ENCODE data around the gene NTM.

The NTM gene

DNA sequence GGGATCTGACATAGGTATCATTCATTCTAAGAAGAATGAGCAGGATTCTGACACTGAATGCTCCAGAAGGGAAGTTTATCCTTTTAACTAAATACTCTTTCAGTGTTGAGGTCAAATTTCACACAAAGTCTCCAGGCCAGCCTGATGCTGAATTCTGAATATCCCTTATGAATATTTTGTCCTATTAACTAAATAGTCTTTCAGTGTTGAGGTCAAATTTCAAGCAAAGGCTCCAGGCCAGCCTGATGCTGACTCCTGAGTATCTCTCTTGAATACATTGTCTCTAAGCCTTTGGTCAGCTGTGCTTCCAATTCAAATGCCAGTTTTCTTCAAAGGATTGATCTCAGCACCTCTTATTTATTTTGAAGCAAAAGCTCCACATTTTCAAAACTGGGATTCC, 676.8 kb downstream of the NTM start:
- ATAC-seq (replicated peaks; ENCODE audit: extremely low read depth, poor library complexity, severe bottlenecking) (no peak), DNase-seq (ENCODE audit: low spot score in 2 of 2) (no peak)
- no peak overlapping the region for H3K4me3 Mint-ChIP-seq
- H3K36me3 Mint-ChIP-seq (ENCODE audit: insufficient read depth), result no peaks in the 10 kb centered on the region
- peaks cover 9% of the 10 kb centered on the region for H3K9me3 Mint-ChIP-seq
- H3K27ac Mint-ChIP-seq (ENCODE audit: low read depth), result no peak overlapping the region
- no peaks in the 10 kb centered on the region for H3K27me3 Mint-ChIP-seq
- no peaks in the 10 kb centered on the region for H3K4me1 Mint-ChIP-seq

DNA sequence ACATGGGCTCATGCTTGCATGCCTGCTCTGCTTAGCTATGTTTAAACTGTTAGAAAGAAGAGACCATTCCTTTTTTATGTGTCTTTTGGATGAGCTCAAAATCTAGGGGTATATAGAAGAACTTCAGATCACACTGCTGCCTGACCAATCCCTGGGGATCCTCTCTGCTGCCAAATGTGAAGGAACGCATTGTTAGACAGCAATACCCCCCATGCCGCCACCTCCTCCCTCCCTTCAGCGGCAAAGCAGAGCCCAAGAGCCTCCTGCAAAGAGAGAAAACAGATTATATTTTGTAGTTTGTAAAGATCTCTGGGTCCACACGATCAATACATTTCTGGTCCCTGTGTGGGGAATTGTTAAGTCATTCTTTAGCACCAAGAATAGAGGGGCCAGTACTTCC, 677.6 kb downstream of the NTM start:
- no peak for DNase-seq (ENCODE audit: low spot score in 2 of 2)
- no peaks in the 10 kb centered on the region for H3K36me3 Mint-ChIP-seq (ENCODE audit: insufficient read depth)
- ATAC-seq (replicated peaks; ENCODE audit: extremely low read depth, poor library complexity, severe bottlenecking), result no peak
- no peaks in the 10 kb centered on the region for H3K27me3 Mint-ChIP-seq
- H3K9me3 Mint-ChIP-seq, result peaks cover 9% of the 10 kb centered on the region
- no peak overlapping the region for H3K4me3 Mint-ChIP-seq
- no peak overlapping the region for H3K27ac Mint-ChIP-seq (ENCODE audit: low read depth)
- H3K4me1 Mint-ChIP-seq, result no peaks in the 10 kb centered on the region

- H3K27ac Mint-ChIP-seq (ENCODE audit: low read depth), result no peak overlapping the region
- no peak overlapping the region for H3K4me3 Mint-ChIP-seq
- H3K27me3 Mint-ChIP-seq, result no peaks in the 10 kb centered on the region
- no peaks in the 10 kb centered on the region for H3K36me3 Mint-ChIP-seq (ENCODE audit: insufficient read depth)
- H3K9me3 Mint-ChIP-seq, result peaks cover 9% of the 10 kb centered on the region
- H3K4me1 Mint-ChIP-seq, result no peaks in the 10 kb centered on the region
- DNase-seq (ENCODE audit: low spot score in 2 of 2) (no peak), ATAC-seq (replicated peaks; ENCODE audit: extremely low read depth, poor library complexity, severe bottlenecking) (no peak)
Observed at GRCh38 chr11:132049205-132049604, 678.8 kb downstream of the NTM start.

DNA sequence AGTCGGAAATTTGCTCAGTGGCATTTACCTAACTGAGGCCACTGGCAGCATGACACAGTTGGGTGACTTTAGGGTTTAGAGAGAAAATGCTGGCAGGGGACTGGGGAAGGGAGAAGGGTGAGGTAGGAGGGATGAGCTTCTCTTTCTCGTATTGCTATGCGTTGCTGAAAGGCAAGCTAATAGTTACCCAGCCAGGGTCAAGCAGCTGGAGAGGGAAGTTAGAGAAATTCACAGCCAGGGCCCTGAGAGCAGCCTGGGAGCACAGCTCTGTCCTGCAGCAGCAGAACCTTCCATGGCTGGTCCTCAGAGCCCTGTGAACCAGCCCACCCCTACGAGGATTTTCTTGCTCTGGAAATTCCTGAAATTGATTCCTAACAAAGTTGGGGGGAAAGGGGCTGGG, 679.6 kb downstream of the NTM start:
- peaks cover 9% of the 10 kb centered on the region for H3K9me3 Mint-ChIP-seq
- no peaks in the 10 kb centered on the region for H3K27me3 Mint-ChIP-seq
- no peaks in the 10 kb centered on the region for H3K4me1 Mint-ChIP-seq
- DNase-seq (ENCODE audit: low spot score in 2 of 2), result no peak
- ATAC-seq (replicated peaks; ENCODE audit: extremely low read depth, poor library complexity, severe bottlenecking), result no peak
- H3K36me3 Mint-ChIP-seq (ENCODE audit: insufficient read depth), result no peaks in the 10 kb centered on the region
- H3K27ac Mint-ChIP-seq (ENCODE audit: low read depth), result no peak overlapping the region
- no peak overlapping the region for H3K4me3 Mint-ChIP-seq

- H3K27me3 Mint-ChIP-seq, result no peaks in the 10 kb centered on the region
- ATAC-seq (replicated peaks; ENCODE audit: extremely low read depth, poor library complexity, severe bottlenecking), result no peak
- no peak overlapping the region for H3K27ac Mint-ChIP-seq (ENCODE audit: low read depth)
- no peak overlapping the region for H3K4me3 Mint-ChIP-seq
- peaks cover 9% of the 10 kb centered on the region for H3K9me3 Mint-ChIP-seq
- no peaks in the 10 kb centered on the region for H3K4me1 Mint-ChIP-seq
- no peaks in the 10 kb centered on the region for H3K36me3 Mint-ChIP-seq (ENCODE audit: insufficient read depth)
- DNase-seq (ENCODE audit: low spot score in 2 of 2), result no peak
Observed at GRCh38 chr11:132050577-132051165, 680.3 kb downstream of the NTM start.

DNA sequence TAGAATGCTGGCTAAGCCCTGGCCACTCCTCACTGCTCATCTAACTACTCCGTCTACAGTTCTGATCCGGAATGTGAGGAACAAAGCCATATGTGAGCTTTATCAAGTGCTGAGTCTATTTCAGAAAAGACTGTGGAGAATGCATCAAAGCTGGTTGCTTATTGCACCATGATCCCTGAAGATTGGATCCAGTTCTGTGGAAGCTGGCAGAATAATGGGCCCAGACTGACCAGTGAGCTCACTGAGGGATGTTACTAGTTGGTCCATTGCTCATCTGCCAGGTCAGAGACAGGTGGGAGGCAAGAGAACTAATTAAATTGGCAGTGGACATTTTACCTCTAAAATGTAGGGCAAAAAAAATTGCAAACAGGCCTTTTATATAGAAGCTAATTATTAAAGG, 681.3 kb downstream of the NTM start:
- H3K27me3 Mint-ChIP-seq, result no peaks in the 10 kb centered on the region
- H3K36me3 Mint-ChIP-seq (ENCODE audit: insufficient read depth), result no peaks in the 10 kb centered on the region
- H3K27ac Mint-ChIP-seq (ENCODE audit: low read depth), result no peak overlapping the region
- H3K9me3 Mint-ChIP-seq, result peaks cover 9% of the 10 kb centered on the region
- H3K4me3 Mint-ChIP-seq, result no peak overlapping the region
- DNase-seq (ENCODE audit: low spot score in 2 of 2), result no peak
- ATAC-seq (replicated peaks; ENCODE audit: extremely low read depth, poor library complexity, severe bottlenecking), result no peak
- H3K4me1 Mint-ChIP-seq, result no peaks in the 10 kb centered on the region

DNA sequence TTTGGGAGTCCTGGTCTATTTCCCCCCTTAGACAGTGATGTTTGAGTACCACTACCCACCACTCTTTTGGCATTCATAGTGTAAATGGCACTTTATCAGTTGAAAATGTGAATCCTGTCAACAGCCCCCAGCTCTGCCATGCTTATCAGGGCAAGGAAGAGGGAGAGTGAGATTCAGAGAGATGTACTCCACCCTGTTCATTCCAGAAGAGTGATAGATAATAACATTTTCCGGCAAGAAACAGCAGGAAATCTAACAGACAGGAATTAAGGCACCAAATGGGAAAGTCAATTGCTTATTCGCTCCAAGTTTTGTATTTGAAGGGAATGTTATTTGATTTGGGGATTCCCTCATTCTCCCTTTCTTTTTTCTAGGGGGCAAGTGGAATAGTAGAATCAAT, 681.9 kb downstream of the NTM start:
- Mint-ChIP-seq H3K27me3 (no peaks in the 10 kb centered on the region), H3K4me3 (no peak overlapping the region), H3K9me3 (peaks cover 9% of the 10 kb centered on the region), H3K4me1 (no peaks in the 10 kb centered on the region), H3K27ac (ENCODE audit: low read depth) (no peak overlapping the region), H3K36me3 (ENCODE audit: insufficient read depth) (no peaks in the 10 kb centered on the region)
- DNase-seq (ENCODE audit: low spot score in 2 of 2) (no peak), ATAC-seq (replicated peaks; ENCODE audit: extremely low read depth, poor library complexity, severe bottlenecking) (no peak)

- Mint-ChIP-seq H3K4me1 (no peaks in the 10 kb centered on the region), H3K27ac (ENCODE audit: low read depth) (no peak overlapping the region), H3K36me3 (ENCODE audit: insufficient read depth) (no peaks in the 10 kb centered on the region), H3K4me3 (no peak overlapping the region), H3K9me3 (peaks cover 9% of the 10 kb centered on the region), H3K27me3 (no peaks in the 10 kb centered on the region)
- no peak for DNase-seq (ENCODE audit: low spot score in 2 of 2)
- ATAC-seq (replicated peaks; ENCODE audit: extremely low read depth, poor library complexity, severe bottlenecking), result no peak
Observed at GRCh38 chr11:132052904-132053303, 682.5 kb downstream of the NTM start.

DNA sequence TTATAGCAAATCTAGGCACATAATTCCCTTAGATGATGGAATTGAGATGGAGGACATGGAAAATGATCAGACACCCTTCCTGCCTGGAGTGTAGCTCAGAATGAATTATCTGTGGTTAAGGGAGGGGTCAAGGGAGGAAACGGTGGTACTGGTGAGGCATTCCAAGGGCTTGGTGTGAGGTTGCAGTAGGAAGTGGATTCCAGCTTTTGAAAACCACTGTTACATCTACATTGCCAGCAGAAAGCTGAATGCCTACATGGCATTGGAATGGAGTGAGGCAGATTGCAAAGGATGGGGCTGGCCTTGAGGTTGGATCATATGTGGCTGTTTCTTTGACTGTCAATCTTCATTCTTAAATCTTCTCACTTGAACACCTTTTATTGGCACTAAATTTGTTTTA, 684.4 kb downstream of the NTM start:
- Mint-ChIP-seq H3K36me3 (ENCODE audit: insufficient read depth) (no peaks in the 10 kb centered on the region), H3K4me3 (no peak overlapping the region), H3K4me1 (no peaks in the 10 kb centered on the region), H3K27ac (ENCODE audit: low read depth) (no peak overlapping the region), H3K9me3 (peaks cover 2% of the 10 kb centered on the region), H3K27me3 (no peaks in the 10 kb centered on the region)
- DNase-seq (ENCODE audit: low spot score in 2 of 2) (no peak), ATAC-seq (replicated peaks; ENCODE audit: extremely low read depth, poor library complexity, severe bottlenecking) (no peak)

DNA sequence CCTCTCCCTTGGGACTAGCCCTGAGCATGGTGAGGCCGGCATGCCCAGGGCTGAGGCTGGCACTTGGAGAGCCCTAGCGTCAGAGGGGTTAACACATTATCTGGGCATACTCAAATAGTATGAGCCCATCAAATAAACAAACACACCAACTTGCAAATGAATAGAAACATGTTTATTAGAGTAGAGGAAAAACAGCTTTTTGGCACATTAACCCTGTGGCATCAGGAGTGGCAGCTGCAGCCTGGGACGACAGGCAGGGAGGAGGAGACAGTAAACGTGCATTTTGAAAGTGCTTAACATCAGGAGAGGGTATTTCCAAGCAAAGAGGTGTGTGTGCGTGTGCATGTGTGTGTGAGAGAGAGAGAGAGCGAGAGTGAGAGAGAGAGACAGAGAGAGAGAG, 684.9 kb downstream of the NTM start:
- Mint-ChIP-seq H3K27ac (ENCODE audit: low read depth) (no peak overlapping the region), H3K9me3 (peaks cover 5% of the 10 kb centered on the region), H3K4me1 (no peaks in the 10 kb centered on the region), H3K27me3 (no peaks in the 10 kb centered on the region), H3K4me3 (no peak overlapping the region), H3K36me3 (ENCODE audit: insufficient read depth) (no peaks in the 10 kb centered on the region)
- ATAC-seq (replicated peaks; ENCODE audit: extremely low read depth, poor library complexity, severe bottlenecking) (no peak), DNase-seq (ENCODE audit: low spot score in 2 of 2) (no peak)

DNA sequence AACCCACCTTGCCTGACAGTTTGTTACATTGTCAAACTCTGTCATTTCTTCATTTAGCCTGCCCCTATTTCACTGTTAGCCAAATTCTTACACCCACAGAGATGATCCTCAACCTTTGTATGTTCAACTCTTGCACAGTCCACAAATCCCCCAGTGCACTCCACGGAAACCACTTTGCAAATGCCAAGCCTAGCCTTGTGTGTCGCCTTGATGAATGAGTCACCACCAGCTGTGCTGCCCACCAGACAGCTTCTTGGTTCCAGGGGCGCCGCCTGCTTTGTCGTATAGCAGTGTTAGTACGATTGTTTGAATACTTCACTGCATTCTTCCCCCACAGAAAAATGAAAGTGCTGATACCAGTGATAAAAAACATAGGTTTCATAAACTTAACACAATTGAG, 686.3 kb downstream of the NTM start:
- no peaks in the 10 kb centered on the region for H3K27me3 Mint-ChIP-seq
- no peaks in the 10 kb centered on the region for H3K36me3 Mint-ChIP-seq (ENCODE audit: insufficient read depth)
- ATAC-seq (replicated peaks; ENCODE audit: extremely low read depth, poor library complexity, severe bottlenecking) (no peak), DNase-seq (ENCODE audit: low spot score in 2 of 2) (no peak)
- H3K9me3 Mint-ChIP-seq, result peaks cover 5% of the 10 kb centered on the region
- H3K27ac Mint-ChIP-seq (ENCODE audit: low read depth), result no peak overlapping the region
- no peak overlapping the region for H3K4me3 Mint-ChIP-seq
- no peaks in the 10 kb centered on the region for H3K4me1 Mint-ChIP-seq

GRCh38 chr11:132057266-132057665, 686.9 kb downstream of the NTM start:
- no peak for ATAC-seq (replicated peaks; ENCODE audit: extremely low read depth, poor library complexity, severe bottlenecking)
- no peaks in the 10 kb centered on the region for H3K27me3 Mint-ChIP-seq
- peaks cover 5% of the 10 kb centered on the region for H3K9me3 Mint-ChIP-seq
- no peak overlapping the region for H3K27ac Mint-ChIP-seq (ENCODE audit: low read depth)
- no peaks in the 10 kb centered on the region for H3K36me3 Mint-ChIP-seq (ENCODE audit: insufficient read depth)
- H3K4me1 Mint-ChIP-seq, result no peaks in the 10 kb centered on the region
- H3K4me3 Mint-ChIP-seq, result no peak overlapping the region
- no peak for DNase-seq (ENCODE audit: low spot score in 2 of 2)

DNA sequence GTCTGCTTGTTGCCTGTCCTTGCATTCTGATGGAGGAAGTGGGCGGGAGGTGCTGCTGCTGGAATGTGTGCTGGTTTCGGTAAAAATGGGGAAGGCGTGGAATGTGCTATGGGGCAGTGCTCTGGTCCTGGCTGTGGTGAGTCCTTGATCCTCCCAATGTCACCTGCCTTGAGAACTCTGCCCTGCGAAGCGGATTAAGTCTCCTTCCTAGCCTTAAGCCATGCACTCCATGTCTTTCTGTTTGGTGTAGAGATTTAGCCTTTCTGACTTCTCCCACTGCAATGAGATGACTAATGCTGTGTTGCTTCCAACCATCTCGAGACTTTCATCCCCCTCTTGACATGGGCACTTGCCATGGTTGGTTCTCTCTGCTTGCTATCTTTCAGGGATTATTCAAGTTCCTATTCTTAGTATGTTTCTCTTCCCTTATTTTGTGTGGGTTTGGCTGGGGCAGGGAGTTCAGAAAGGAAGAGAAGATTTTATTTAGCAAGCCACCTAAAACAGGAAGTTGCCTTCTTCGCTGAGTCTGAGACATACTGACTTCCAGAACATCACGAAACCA, 687.9 kb downstream of the NTM start:
- DNase-seq (ENCODE audit: low spot score in 2 of 2), result no peak
- Mint-ChIP-seq H3K4me1 (no peaks in the 10 kb centered on the region), H3K36me3 (ENCODE audit: insufficient read depth) (no peaks in the 10 kb centered on the region), H3K9me3 (peaks cover 5% of the 10 kb centered on the region), H3K27me3 (no peaks in the 10 kb centered on the region), H3K4me3 (no peak overlapping the region), H3K27ac (ENCODE audit: low read depth) (no peak overlapping the region)
- ATAC-seq (replicated peaks; ENCODE audit: extremely low read depth, poor library complexity, severe bottlenecking), result no peak

Data from central memory CD8-positive, alpha-beta T cell (primary cell).